GM19025 (cell line): ENCODE data around the gene LSAMP.

Experiments used
- ATAC-seq: cut with Tn5 transposase; IDR thresholded peaks from one replicate; pipeline ENCODE4 v1.9.1; 2021; ENCODE audit warnings: mild to moderate bottlenecking, low read depth, moderate library complexity; ENCODE audit not compliant: unreplicated experiment

LSAMP gene

GRCh38 chr3:116374901-116375300 is 70.4 kb downstream of the LSAMP start:
- ATAC-seq, result no peak

DNA sequence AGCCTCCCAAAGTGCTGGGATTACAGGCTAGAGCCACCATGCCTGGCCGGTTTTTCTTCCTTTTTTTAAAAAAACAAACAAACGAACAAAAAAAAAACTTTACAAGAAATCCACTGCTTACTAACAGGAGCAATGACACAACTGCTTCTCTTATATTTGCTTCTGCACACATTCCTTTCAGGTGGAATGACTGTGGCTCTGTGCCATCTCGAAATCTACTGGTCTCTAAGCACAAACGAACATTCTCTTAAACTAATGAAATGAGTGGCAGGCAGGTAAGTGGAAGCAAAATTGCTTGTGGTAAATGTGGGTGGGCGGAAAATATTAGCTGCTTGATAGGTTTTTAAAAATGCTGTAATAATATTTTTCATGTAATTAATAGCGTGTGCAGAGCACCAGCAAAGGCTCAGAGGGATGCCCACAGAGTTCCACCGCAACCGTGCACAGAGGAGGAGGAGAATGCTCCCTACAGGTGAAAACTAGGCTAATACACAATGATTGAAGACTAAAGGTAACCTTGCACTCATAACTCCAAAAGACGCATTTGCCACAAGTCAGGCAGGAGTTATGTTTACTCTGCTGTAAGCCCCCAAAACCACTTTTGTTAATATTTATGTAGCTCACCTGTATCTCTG is 77.4 kb downstream of the LSAMP start:
- no peak for ATAC-seq

GRCh38 chr3:116356056-116356455 is 89.2 kb downstream of the LSAMP start:
- ATAC-seq, result no peak

- ATAC-seq, result no peak
Observed at GRCh38 chr3:116354382-116354781, 90.9 kb downstream of the LSAMP start.

GRCh38 chr3:116350119-116350733 is 95.1 kb downstream of the LSAMP start:
- no peak for ATAC-seq

- ATAC-seq, result no peak
Observed at GRCh38 chr3:116348216-116348615, 97.1 kb downstream of the LSAMP start.

GRCh38 chr3:116342499-116342898 is 102.8 kb downstream of the LSAMP start:
- ATAC-seq, result no peak

DNA sequence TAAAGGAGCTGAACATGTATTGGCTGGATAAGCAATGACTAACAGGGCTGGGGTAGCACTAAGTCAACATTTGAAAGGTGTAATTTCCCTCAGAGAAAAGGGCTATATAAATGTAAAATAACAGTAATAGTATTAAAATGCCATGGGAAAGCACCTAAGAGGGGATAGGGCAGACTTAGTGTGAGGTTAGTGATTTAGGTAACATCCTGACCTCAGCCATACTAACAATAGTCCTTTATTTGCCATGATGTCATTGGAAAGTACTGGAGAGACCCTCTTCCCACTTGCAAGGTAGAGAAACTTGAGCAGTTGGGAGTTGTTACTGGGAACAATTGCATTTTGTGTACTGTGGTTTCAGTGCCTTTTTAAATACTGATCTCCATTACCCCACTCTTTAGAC is 103.4 kb downstream of the LSAMP start:
- ATAC-seq, result no peak

GRCh38 chr3:116341381-116341780 is 103.9 kb downstream of the LSAMP start:
- no peak for ATAC-seq

- ATAC-seq, result no peak
Observed at GRCh38 chr3:116340680-116341216, 104.5 kb downstream of the LSAMP start.

GRCh38 chr3:116339441-116340028 is 105.8 kb downstream of the LSAMP start:
- no peak for ATAC-seq

GRCh38 chr3:116338713-116339112 is 106.6 kb downstream of the LSAMP start:
- no peak for ATAC-seq

DNA sequence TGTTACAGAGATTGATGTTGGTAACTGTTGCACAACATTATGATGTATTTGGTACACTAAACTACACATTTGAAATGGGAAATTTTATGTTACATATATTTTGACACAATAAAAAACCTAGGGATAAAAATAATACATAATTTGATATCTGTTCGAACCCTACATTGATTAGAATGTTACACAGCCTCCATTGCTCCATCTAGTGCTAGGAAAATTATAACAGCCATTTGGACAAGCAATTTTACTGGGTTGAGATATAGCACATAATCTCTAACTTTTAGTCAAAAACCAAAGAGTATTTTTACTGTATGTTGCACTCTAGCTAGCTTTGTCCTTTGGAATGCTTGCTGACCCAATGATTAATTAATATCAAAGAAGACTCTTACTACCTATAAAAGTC is 108.1 kb downstream of the LSAMP start:
- ATAC-seq, result no peak

GRCh38 chr3:116331380-116331779 is 113.9 kb downstream of the LSAMP start:
- ATAC-seq, result no peak

DNA sequence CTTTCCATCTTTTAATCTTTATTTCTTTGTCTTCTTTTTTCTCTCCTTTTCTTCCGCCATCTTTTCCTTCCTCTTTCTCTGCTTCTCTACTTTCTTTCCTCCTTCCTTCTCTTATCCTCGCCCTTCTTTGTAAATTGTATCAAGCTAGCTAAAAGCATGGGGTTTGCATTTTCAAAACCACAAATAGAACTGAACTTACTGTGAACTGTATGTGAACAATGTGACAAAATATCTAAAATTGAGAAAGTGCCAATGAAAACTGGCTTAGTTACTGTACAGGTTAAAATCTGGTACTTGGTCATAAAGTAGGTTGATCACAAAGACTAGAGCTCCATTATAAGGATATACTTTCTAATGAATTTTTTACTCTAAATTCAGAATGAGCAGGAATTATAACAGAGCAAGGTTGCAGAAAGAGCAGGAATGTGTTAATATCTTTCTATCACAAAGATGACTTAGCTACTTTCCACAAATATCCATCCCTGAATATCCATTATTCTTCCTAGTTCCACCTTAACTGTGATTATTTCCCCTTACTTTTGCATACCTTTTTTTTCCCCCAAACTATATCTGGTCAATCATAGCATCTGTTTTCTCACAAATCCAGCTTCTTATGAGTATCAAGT is 122.4 kb downstream of the LSAMP start:
- no peak for ATAC-seq

GRCh38 chr3:116318370-116318769 is 126.9 kb downstream of the LSAMP start:
- ATAC-seq, result no peak

GRCh38 chr3:116316771-116317170 is 128.5 kb downstream of the LSAMP start:
- no peak for ATAC-seq

- ATAC-seq, result no peak
Observed at GRCh38 chr3:116314476-116314875, 130.8 kb downstream of the LSAMP start.

DNA sequence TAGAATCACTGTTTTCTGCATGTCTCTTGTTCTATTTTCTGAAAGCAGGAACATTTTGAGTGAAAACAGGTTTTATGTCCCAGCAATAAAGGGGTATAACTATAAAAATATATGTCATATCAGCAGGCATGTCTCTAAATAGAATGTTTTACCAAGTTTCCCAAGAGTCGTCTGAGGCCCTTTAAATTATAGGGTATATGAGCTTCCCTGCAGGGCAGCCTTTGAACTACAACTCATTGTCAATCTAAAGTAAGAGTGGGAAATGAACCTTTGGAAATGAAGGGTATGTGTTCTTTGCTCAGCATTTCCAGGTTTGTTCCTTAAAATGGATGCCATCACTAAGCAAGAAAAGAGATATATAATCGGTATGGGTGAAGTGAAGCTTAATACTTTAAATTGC is 138.6 kb downstream of the LSAMP start:
- ATAC-seq, result no peak

DNA sequence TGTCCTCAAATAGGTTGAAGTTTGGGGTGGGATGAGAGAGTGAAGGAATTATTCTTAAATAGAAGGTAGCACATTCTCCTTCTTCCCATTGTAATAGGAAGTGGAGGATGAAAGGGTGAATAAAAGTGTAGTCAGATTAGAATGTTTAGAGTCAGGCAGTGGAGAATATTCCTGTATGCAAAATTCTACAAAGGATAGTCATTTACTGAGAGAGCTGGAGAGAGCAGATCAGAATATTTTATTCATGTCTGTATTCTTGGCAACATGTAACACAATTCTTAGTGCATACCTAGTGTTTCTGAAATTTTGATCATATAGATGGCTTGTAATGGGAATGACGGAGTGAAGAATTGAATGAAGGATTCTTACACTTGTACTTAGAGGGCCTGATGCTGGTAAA is 139.1 kb downstream of the LSAMP start:
- ATAC-seq, result no peak

GRCh38 chr3:116302087-116302747 is 143.1 kb downstream of the LSAMP start:
- no peak for ATAC-seq
